SK-N-SH treated with all-trans-retinoic acid at 6 μM for 48 hours (cell line): Measurements from ENCODE around the gene FDCSP.

Source experiments
- ARNTL ChIP-seq: fragments of 450-650 bp; formaldehyde crosslinking; IDR thresholded peaks from 2 replicates; pipeline ENCODE4 v1.5.0; 2020; ENCODE audit warnings: low read depth, mild to moderate bottlenecking, moderate library complexity, borderline replicate concordance
- GLIS3 ChIP-seq: fragments of 250-450 bp; sonication (Bioruptor Pico); IDR thresholded peaks from 2 replicates; pipeline ENCODE4 v1.5.0; 2020; ENCODE audit warnings: mild to moderate bottlenecking, moderate library complexity
- PPARA ChIP-seq: fragments of 250-450 bp; sonication (Bioruptor Pico); IDR thresholded peaks from 2 replicates; pipeline ENCODE4 v1.5.0; 2020; ENCODE audit warnings: mild to moderate bottlenecking, borderline replicate concordance
- TCF4 ChIP-seq: fragments of 250-450 bp; sonication (Bioruptor Pico); IDR thresholded peaks from 2 replicates; pipeline ENCODE4 v1.8.0; 2021; ENCODE audit warnings: mild to moderate bottlenecking, moderate library complexity, borderline replicate concordance
- TOX ChIP-seq: fragments of 250-450 bp; sonication (Bioruptor Pico); IDR thresholded peaks from 2 replicates; pipeline ENCODE4 v1.8.0; 2021; ENCODE audit warnings: mild to moderate bottlenecking, moderate library complexity, borderline replicate concordance
- TSHZ2 ChIP-seq: fragments of 250-450 bp; sonication (Bioruptor Pico); IDR thresholded peaks from 2 replicates; pipeline ENCODE4 v1.5.0; 2020; ENCODE audit warnings: mild to moderate bottlenecking, moderate library complexity
- ZC3H10 ChIP-seq: fragments of 250-450 bp; sonication (Bioruptor Pico); IDR thresholded peaks from 2 replicates; pipeline ENCODE4 v1.5.1; 2021; ENCODE audit warnings: mild to moderate bottlenecking, moderate library complexity
- ZNF565 ChIP-seq: fragments of 450-650 bp; formaldehyde crosslinking; conservative IDR thresholded peaks from 2 replicates; pipeline ENCODE4 v1.5.0; 2020; ENCODE audit warnings: low read depth, mild to moderate bottlenecking, moderate library complexity
- ZNF8 ChIP-seq: fragments of 450-650 bp; formaldehyde crosslinking; IDR thresholded peaks from 2 replicates; pipeline ENCODE4 v1.5.0; 2020; ENCODE audit warnings: mild to moderate bottlenecking, moderate library complexity

DNA sequence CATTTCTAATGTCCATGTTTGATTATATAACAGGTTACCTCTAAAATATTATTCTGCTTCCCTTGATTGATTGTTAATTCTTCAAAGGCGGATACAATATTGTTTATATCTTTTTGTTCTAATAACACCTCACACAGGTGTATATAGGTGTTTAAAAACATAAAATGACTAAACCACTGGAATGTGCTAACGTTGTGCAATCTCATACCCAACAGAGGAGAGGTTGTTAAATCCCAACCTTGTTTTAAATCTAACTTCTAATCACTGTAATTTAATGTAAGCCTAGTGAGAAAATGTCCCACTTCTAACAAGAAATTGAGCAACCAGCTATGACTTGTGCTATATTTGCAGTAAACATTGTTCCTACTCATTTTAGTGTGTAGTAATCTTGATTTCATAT, 29.1 kb upstream of the FDCSP start:
- TF ChIP-seq TSHZ2 (CRISPR knock-in tag) (no peak), GLIS3 (CRISPR knock-in tag) (no peak), PPARA (CRISPR knock-in tag) (no peak), ZNF565 (CRISPR knock-in tag) (no peak), TOX (CRISPR knock-in tag) (no peak), ZNF8 (CRISPR knock-in tag) (no peak), TCF4 (CRISPR knock-in tag) (no peak), ARNTL (CRISPR knock-in tag) (no peak), ZC3H10 (CRISPR knock-in tag) (no peak)
